Immature natural killer cell (primary cell): Measurements from ENCODE around the gene ADM5. TPM values are rescaled to one million over a fixed set of nuclear protein-coding genes. Genes with fewer than 3 reads are reported as not detected.
A peak's percentile ranks its signal among the peaks of the same experiment; 100 is the strongest.
"Not testable (repeated sequence)": the region's sequence is repeated elsewhere in the genome, so short reads cannot be mapped to it uniquely, and the experiment has no call there.

Experiments used
- DNase-seq, 3 donors: peaks; one replicate each; pipeline ENCODE4 v3.0.0; 2022; ENCODE audit warnings: mixed read lengths in 1 of 3
- H3K27ac Mint-ChIP-seq, 6 donors: one replicate each; pipeline ENCODE4 v1.8.0; 2020; ENCODE audit warnings: mixed read lengths in 6 of 6, mild to moderate bottlenecking in 5 of 6, inconsistent platforms in 4 of 6, moderate library complexity in 3 of 6
- H3K27me3 Mint-ChIP-seq, 3 donors: one replicate each; pipeline ENCODE4 v1.8.0; 2020 to 2021; ENCODE audit warnings: low read depth in 3 of 3, mild to moderate bottlenecking in 3 of 3, mixed read lengths in 3 of 3, moderate library complexity in 3 of 3, inconsistent platforms in 1 of 3
- H3K36me3 Mint-ChIP-seq, 3 donors: one replicate each; pipeline ENCODE4 v1.8.0; 2020; ENCODE audit warnings: mixed read lengths in 3 of 3, inconsistent platforms in 2 of 3, mild to moderate bottlenecking in 2 of 3
- H3K4me1 Mint-ChIP-seq, 2 donors: one replicate each; pipeline ENCODE4 v1.8.0; 2020; ENCODE audit warnings: inconsistent platforms in 2 of 2, mild to moderate bottlenecking in 2 of 2, mixed read lengths in 2 of 2, moderate library complexity in 1 of 2
- H3K4me3 Mint-ChIP-seq, 5 donors: one replicate each; pipeline ENCODE4 v1.8.0; 2020; ENCODE audit warnings: mild to moderate bottlenecking in 5 of 5, mixed read lengths in 5 of 5, inconsistent platforms in 3 of 5, moderate library complexity in 3 of 5
- H3K9me3 Mint-ChIP-seq, 6 donors: one replicate each; pipeline ENCODE4 v1.8.0; 2020; ENCODE audit warnings: mild to moderate bottlenecking in 6 of 6, mixed read lengths in 6 of 6, inconsistent platforms in 4 of 6, moderate library complexity in 3 of 6
- polyA plus RNA-seq, 3 donors: library from polyadenylated mRNA; unstranded; fragments of 300-500 nt; fragmentation: Illumina TruSeq; gene quantifications; one replicate each; pipeline ENCODE4 v1.2.3, GENCODE V29; 2021

Gene ADM5
- polyA plus RNA-seq, 3 donors from 2014 or later, result 0.28 TPM; not detected in 2

DNA sequence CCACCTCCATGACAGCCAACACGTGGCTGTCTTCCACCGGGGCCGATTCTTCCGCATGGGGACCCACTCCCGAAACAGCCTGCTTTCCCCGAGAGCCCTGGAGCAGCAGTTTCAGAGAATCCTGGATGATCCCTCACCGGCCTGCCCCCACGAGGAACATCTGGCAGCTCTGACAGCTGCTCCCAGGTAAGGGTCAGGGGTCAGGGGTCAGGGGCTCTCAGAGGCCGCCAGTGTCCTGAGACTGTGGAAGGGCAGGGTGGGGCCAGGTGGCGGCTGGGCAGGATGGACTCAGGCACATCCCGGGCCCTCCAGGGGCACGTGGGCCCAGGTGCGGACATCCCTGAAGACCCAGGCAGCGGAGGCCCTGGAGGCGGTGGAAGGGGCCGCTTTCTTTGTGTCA is 16.5 kb downstream of the ADM5 start:
- DNase-seq, result no peak
- Mint-ChIP-seq H3K27ac (no peak overlapping the region), H3K4me1 (no peaks in the 10 kb centered on the region), H3K9me3 (no peaks in the 10 kb centered on the region), H3K4me3 (no peak overlapping the region), H3K36me3 (no peaks in the 10 kb centered on the region), H3K27me3 (peaks cover 0 to 7% (median 2%) of the 10 kb centered on the region in 3 donors)

- Mint-ChIP-seq H3K27ac (no peak overlapping the region), H3K36me3 (peaks cover 0 to 4% (median 0%) of the 10 kb centered on the region in 3 donors), H3K4me3 (no peak overlapping the region), H3K4me1 (no peaks in the 10 kb centered on the region), H3K9me3 (no peaks in the 10 kb centered on the region), H3K27me3 (peaks cover 2 to 4% (median 2%) of the 10 kb centered on the region in 3 donors)
- no peak for DNase-seq
Observed at GRCh38 chr19:49710372-49710951, 21.1 kb downstream of the ADM5 start.

GRCh38 chr19:49712397-49712859 is 23.0 kb downstream of the ADM5 start:
- H3K9me3 Mint-ChIP-seq, result no peaks in the 10 kb centered on the region
- no peak for DNase-seq
- H3K4me1 Mint-ChIP-seq, result peaks cover 4 to 8% of the 10 kb centered on the region in 2 donors
- no peak overlapping the region for H3K27ac Mint-ChIP-seq
- H3K36me3 Mint-ChIP-seq, result peaks cover 0 to 5% (median 0%) of the 10 kb centered on the region in 3 donors
- H3K4me3 Mint-ChIP-seq, result no peak overlapping the region
- peaks cover 4 to 7% (median 5%) of the 10 kb centered on the region in 3 donors for H3K27me3 Mint-ChIP-seq

GRCh38 chr19:49713236-49713845 is 23.9 kb downstream of the ADM5 start:
- peaks cover 8 to 13% of the 10 kb centered on the region in 2 donors for H3K4me1 Mint-ChIP-seq
- H3K27ac Mint-ChIP-seq, result no peak overlapping the region
- DNase-seq, result no peak
- H3K4me3 Mint-ChIP-seq, result no peak overlapping the region
- H3K9me3 Mint-ChIP-seq, result no peaks in the 10 kb centered on the region
- H3K27me3 Mint-ChIP-seq, result peaks cover 6 to 10% (median 6%) of the 10 kb centered on the region in 3 donors
- peaks cover 0 to 9% (median 0%) of the 10 kb centered on the region in 3 donors for H3K36me3 Mint-ChIP-seq

DNA sequence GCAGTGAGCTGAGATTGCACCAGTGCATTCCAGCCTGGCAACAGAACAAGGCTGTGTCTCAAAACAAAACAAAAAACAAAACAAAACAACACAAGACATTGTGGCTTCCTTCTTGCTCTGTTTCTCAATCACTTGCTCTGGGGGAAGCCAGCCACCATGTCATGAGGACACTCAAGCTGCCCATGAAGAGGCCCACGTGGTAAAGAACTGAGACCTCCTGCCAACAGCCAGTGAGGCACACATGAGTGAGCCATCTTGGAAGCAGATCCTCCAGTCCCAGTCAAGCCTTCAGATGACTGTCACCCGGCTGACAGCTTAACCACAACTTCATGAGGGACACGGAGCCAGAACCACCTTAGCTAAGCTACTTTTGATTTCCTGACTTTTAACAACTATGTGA is 26.8 kb downstream of the ADM5 start:
- peak overlapping the region in 1 of 5 donors; percentile 7 for H3K4me3 Mint-ChIP-seq

GRCh38 chr19:49718511-49718910 is 29.1 kb downstream of the ADM5 start:
- no peaks in the 10 kb centered on the region for H3K9me3 Mint-ChIP-seq
- peaks cover 13 to 18% of the 10 kb centered on the region in 2 donors for H3K4me1 Mint-ChIP-seq
- peak overlapping the region in 3 of 6 donors; percentile 57 to 69 (median 68) for H3K27ac Mint-ChIP-seq
- DNase-seq, result no peak
- H3K4me3 Mint-ChIP-seq, result peak overlapping the region; percentile 52 to 66 (median 64)
- H3K27me3 Mint-ChIP-seq, result peaks cover 3 to 12% (median 4%) of the 10 kb centered on the region in 3 donors
- H3K36me3 Mint-ChIP-seq, result peaks cover 0 to 9% (median 6%) of the 10 kb centered on the region in 3 donors

More for the DNA sequence above, 26.8 kb downstream of the ADM5 start:
- H3K27me3 Mint-ChIP-seq, result peaks cover 3 to 9% (median 6%) of the 10 kb centered on the region in 3 donors
- H3K9me3 Mint-ChIP-seq, result no peaks in the 10 kb centered on the region
- peak overlapping the region in 1 of 6 donors; percentile 53 for H3K27ac Mint-ChIP-seq
- peaks cover 13 to 18% of the 10 kb centered on the region in 2 donors for H3K4me1 Mint-ChIP-seq
- DNase-seq, result no peak
- peaks cover 0 to 9% (median 0%) of the 10 kb centered on the region in 3 donors for H3K36me3 Mint-ChIP-seq

- H3K4me1 Mint-ChIP-seq, result peaks cover 13 to 18% of the 10 kb centered on the region in 2 donors
- peaks cover 3 to 12% (median 4%) of the 10 kb centered on the region in 3 donors for H3K27me3 Mint-ChIP-seq
- DNase-seq, result no peak
- H3K4me3 Mint-ChIP-seq, result peak overlapping the region in 4 of 5 donors; percentile 30 to 65 (median 50)
- peaks cover 0 to 9% (median 6%) of the 10 kb centered on the region in 3 donors for H3K36me3 Mint-ChIP-seq
- H3K27ac Mint-ChIP-seq, result peak overlapping the region in 4 of 6 donors; percentile 13 to 73 (median 44)
- no peaks in the 10 kb centered on the region for H3K9me3 Mint-ChIP-seq
Observed at GRCh38 chr19:49718991-49719390, 29.6 kb downstream of the ADM5 start.

GRCh38 chr19:49719420-49719819 is 30.0 kb downstream of the ADM5 start:
- not testable (repeated sequence) for H3K9me3 Mint-ChIP-seq, H3K36me3 Mint-ChIP-seq, DNase-seq
- peaks cover 3 to 12% (median 4%) of the 10 kb centered on the region in 3 donors for H3K27me3 Mint-ChIP-seq
- peak overlapping the region in 3 of 6 donors; percentile 13 to 73 (median 36) for H3K27ac Mint-ChIP-seq
- H3K4me1 Mint-ChIP-seq, result peaks cover 13 to 18% of the 10 kb centered on the region in 2 donors
- peak overlapping the region in 4 of 5 donors; percentile 23 to 65 (median 32) for H3K4me3 Mint-ChIP-seq

GRCh38 chr19:49727217-49728030 is 38.0 kb downstream of the ADM5 start:
- H3K27me3 Mint-ChIP-seq, result peaks cover 0 to 2% (median 0%) of the 10 kb centered on the region in 3 donors
- no peaks in the 10 kb centered on the region for H3K9me3 Mint-ChIP-seq
- H3K36me3 Mint-ChIP-seq, result peaks cover 0 to 6% (median 0%) of the 10 kb centered on the region in 3 donors
- peak overlapping the region in 1 of 6 donors; percentile 34 for H3K27ac Mint-ChIP-seq
- DNase-seq, result no peak
- H3K4me1 Mint-ChIP-seq, result peaks cover 4 to 6% of the 10 kb centered on the region in 2 donors
- H3K4me3 Mint-ChIP-seq, result no peak overlapping the region

DNA sequence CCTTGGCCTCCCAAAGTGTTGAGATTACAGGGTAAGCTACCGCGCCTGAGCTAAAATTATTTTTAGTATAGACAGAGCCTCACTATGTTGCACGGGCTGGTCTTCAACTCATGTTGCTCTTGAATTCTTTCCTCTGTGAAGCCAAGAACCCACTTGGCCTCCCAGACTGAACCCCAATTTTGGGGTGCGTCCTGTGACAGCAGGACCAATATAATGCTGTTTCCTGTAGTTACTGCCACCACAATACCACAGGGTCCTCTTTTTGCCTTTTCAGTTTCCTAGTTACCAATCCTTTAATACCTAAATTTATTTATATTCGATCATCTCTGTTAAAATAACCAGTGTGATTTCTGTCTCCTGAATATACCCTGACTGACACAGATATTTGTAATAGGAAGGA is 40.8 kb downstream of the ADM5 start:
- Mint-ChIP-seq H3K9me3 (no peaks in the 10 kb centered on the region), H3K27me3 (peaks cover 0 to 2% (median 2%) of the 10 kb centered on the region in 3 donors)

DNA sequence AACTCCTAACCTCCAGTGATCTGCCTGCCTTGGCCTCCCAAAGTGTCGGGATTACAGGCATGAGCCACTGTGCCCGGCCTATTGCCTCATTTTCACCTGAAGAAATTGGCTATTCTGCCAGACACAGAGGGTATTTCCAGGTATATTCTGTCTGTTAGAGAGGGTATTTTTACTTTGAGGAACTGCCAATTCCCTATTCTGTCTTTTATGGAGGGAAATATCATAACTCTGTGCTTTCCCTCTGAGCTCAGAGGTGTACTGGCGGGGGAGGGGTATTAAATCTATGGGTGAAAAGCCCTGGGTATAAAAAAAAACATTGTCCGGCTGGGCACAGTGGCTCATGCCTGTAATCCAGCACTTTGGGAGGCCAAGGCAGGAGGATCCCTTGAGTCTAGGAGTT is 48.9 kb downstream of the ADM5 start:
- H3K27ac Mint-ChIP-seq, result peak overlapping the region in 2 of 6 donors; percentile 45 to 61
- no peak for DNase-seq
- H3K9me3 Mint-ChIP-seq, result no peaks in the 10 kb centered on the region
- no peak overlapping the region for H3K4me3 Mint-ChIP-seq
- H3K36me3 Mint-ChIP-seq, result no peaks in the 10 kb centered on the region
- peaks cover 8 to 14% of the 10 kb centered on the region in 2 donors for H3K4me1 Mint-ChIP-seq
- peaks cover 0 to 5% (median 2%) of the 10 kb centered on the region in 3 donors for H3K27me3 Mint-ChIP-seq

More for the DNA sequence above, 40.8 kb downstream of the ADM5 start:
- Mint-ChIP-seq H3K4me3 (no peak overlapping the region), H3K27ac (peak overlapping the region in 1 of 6 donors; percentile 40), H3K4me1 (peaks cover 4 to 6% of the 10 kb centered on the region in 2 donors), H3K36me3 (no peaks in the 10 kb centered on the region)
- DNase-seq, result no peak

- H3K4me1 Mint-ChIP-seq, result peaks cover 8 to 14% of the 10 kb centered on the region in 2 donors
- no peaks in the 10 kb centered on the region for H3K9me3 Mint-ChIP-seq
- no peak overlapping the region for H3K4me3 Mint-ChIP-seq
- peaks cover 0 to 5% (median 2%) of the 10 kb centered on the region in 3 donors for H3K27me3 Mint-ChIP-seq
- peak overlapping the region in 3 of 6 donors; percentile 34 to 85 (median 71) for H3K27ac Mint-ChIP-seq
- no peaks in the 10 kb centered on the region for H3K36me3 Mint-ChIP-seq
- no peak for DNase-seq
Observed at GRCh38 chr19:49739098-49739497, 49.7 kb downstream of the ADM5 start.

DNA sequence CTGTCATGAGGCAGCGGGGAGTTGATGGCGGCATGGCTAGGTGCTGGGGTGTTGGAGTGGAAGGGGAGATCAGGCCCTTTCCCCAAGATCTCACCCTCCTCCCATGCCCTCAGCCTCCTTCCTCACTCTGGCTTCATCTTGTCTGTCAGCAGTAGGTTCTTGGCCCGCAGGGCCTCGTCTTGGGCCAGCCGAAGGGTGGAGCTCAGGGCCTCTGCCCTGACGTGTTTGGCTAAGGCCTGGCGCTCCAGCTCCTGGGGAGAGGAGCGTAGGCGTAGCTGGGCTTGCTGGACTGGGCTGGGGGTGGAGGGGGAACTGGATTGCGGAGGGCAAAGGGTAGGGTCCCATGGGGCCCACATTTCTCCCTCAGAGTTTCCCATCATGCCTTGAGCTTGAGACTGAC is 50.5 kb downstream of the ADM5 start:
- no peak for DNase-seq
- H3K4me3 Mint-ChIP-seq, result no peak overlapping the region
- no peaks in the 10 kb centered on the region for H3K36me3 Mint-ChIP-seq
- no peak overlapping the region for H3K27ac Mint-ChIP-seq
- H3K9me3 Mint-ChIP-seq, result no peaks in the 10 kb centered on the region
- peaks cover 2 to 4% (median 3%) of the 10 kb centered on the region in 3 donors for H3K27me3 Mint-ChIP-seq
- H3K4me1 Mint-ChIP-seq, result peaks cover 8 to 14% of the 10 kb centered on the region in 2 donors
